Left lung (tissue), 10 donors: ENCODE data around the gene KCNK3. TPM values are rescaled to one million over a fixed set of nuclear protein-coding genes. Genes with fewer than 3 reads are reported as not detected.

Experiments
- ATAC-seq: fragments of 200-7000 bp; cut with Tn5 transposase; one replicate; pipeline ENCODE4 v1.9.1; 2020; ENCODE audit warnings: moderate library complexity
- DNase-seq, 4 donors: peaks; one replicate each; pipeline ENCODE4 v3.0.0-alpha.2; 2013 to 2020
- H3K27ac ChIP-seq, 2 donors: fragments of 200-600 bp; sonication (generic) in 1 of 2; one replicate each; pipeline versions ENCODE4 v1.5.0 to v1.8.0; 2020 to 2021
- H3K27me3 ChIP-seq, 2 donors: fragments of 200-600 bp; sonication (generic) in 1 of 2; one replicate each; pipeline versions ENCODE4 v1.5.0 to v1.8.0; 2020 to 2021
- H3K36me3 ChIP-seq, 2 donors: fragments of 200-600 bp; sonication (generic) in 1 of 2; one replicate each; pipeline versions ENCODE4 v1.5.0 to v1.8.0; 2020 to 2021
- H3K4me1 ChIP-seq, 2 donors: fragments of 200-600 bp; one replicate each; pipeline ENCODE4 v1.8.0; 2021
- H3K4me3 ChIP-seq, 2 donors: fragments of 200-600 bp; sonication (generic) in 1 of 2; one replicate each; pipeline versions ENCODE4 v1.5.0 to v1.8.0; 2020 to 2021; ENCODE audit warnings: mild to moderate bottlenecking in 1 of 2
- H3K9me3 ChIP-seq, 2 donors: fragments of 200-600 bp; sonication (generic) in 1 of 2; one replicate each; pipeline versions ENCODE4 v1.5.0 to v1.8.0; 2020 to 2021
- intact Hi-C, 2 donors: fragments of 100-400 bp; cut with DNase I; formaldehyde crosslinking; loops; one replicate each; pipeline versions ENCODE4 v1.11.2 to v1.14.2; 2022
- polyA plus RNA-seq, 6 donors: library from polyadenylated mRNA; unstranded; fragments of 120-200 nt; gene quantifications; one replicate each; pipeline ENCODE4 v1.2.1, GENCODE V29; 2013; ENCODE audit not compliant: insufficient read length in 6 of 6
- total RNA-seq, 2 donors: library from RNA; stranded (reverse); fragmentation: NEBNext Ultra II Directional; extraction: Animal tissue kit (Norgen Biotek cat#: 25700); gene quantifications; one replicate each; pipeline ENCODE4 v1.2.1, GENCODE V29; 2021
- TF ChIP-seq, protein P1 (sequence below), 2 donors: fragments of 200-600 bp; sonication (generic) in 1 of 2; IDR thresholded peaks; one replicate each; pipeline versions ENCODE4 v1.5.0 to v1.8.0; 2021; ENCODE audit warnings: antibody characterized with exemption in 2 of 2
- donor health status: DM: no; HTN: yes; CAD: no.
- donor health status: DM: no; HTN: no; CAD: no.

Gene KCNK3
- total and polyA plus RNA-seq, 8 donors = 17.8 to 34.9 (median 28.3) TPM

GRCh38 chr2:26716340-26716739 is 23.8 kb downstream of the KCNK3 start:
- H3K9me3 ChIP-seq = no peaks in the 10 kb centered on the region
- no peaks in the 10 kb centered on the region for H3K27me3 ChIP-seq
- no peak overlapping the region for H3K27ac ChIP-seq
- intact Hi-C loops = no loop called here
- peaks cover 15 to 24% of the 10 kb centered on the region in 2 donors for H3K4me1 ChIP-seq
- DNase-seq (no peak), ATAC-seq (no peak)
- no peak overlapping the region for H3K4me3 ChIP-seq
- TF ChIP-seq, protein P1, sequence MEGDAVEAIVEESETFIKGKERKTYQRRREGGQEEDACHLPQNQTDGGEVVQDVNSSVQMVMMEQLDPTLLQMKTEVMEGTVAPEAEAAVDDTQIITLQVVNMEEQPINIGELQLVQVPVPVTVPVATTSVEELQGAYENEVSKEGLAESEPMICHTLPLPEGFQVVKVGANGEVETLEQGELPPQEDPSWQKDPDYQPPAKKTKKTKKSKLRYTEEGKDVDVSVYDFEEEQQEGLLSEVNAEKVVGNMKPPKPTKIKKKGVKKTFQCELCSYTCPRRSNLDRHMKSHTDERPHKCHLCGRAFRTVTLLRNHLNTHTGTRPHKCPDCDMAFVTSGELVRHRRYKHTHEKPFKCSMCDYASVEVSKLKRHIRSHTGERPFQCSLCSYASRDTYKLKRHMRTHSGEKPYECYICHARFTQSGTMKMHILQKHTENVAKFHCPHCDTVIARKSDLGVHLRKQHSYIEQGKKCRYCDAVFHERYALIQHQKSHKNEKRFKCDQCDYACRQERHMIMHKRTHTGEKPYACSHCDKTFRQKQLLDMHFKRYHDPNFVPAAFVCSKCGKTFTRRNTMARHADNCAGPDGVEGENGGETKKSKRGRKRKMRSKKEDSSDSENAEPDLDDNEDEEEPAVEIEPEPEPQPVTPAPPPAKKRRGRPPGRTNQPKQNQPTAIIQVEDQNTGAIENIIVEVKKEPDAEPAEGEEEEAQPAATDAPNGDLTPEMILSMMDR (IDR thresholded peaks at IDR 0.05) = no peak
- no peaks in the 10 kb centered on the region for H3K36me3 ChIP-seq

DNA sequence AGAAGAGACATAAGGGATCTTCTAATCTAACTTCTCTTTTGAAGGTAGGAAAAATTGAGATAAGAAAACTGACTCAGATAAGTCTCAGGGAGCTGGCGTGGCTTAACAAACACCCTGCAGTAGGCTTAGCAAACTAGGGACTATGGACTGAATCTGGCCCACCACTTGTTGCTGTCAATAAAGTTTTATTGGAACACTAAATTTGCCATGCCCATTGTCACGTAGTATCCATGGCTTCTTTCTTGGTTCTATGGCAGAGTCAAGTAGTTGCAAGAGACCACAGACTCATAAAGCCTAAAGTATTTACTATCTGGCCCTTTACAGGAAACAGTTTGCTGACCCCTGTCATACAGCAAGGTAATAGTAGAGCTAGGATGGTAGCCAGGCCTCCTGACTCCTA is 24.2 kb downstream of the KCNK3 start:
- Histone ChIP-seq H3K27ac (no peak overlapping the region), H3K36me3 (no peaks in the 10 kb centered on the region), H3K4me1 (peaks cover 20 to 28% of the 10 kb centered on the region in 2 donors), H3K9me3 (no peaks in the 10 kb centered on the region), H3K27me3 (no peaks in the 10 kb centered on the region), H3K4me3 (no peak overlapping the region)
- no peak for DNase-seq
- intact Hi-C loops = no loop called here
- TF ChIP-seq, protein P1 (IDR thresholded peaks at IDR 0.05) = no peak
- ATAC-seq = no peak

GRCh38 chr2:26717362-26717761 is 24.8 kb downstream of the KCNK3 start:
- no peaks in the 10 kb centered on the region for H3K27me3 ChIP-seq
- intact Hi-C loops = no loop called here
- H3K4me1 ChIP-seq = peaks cover 21 to 34% of the 10 kb centered on the region in 2 donors
- no peaks in the 10 kb centered on the region for H3K9me3 ChIP-seq
- DNase-seq (no peak), ATAC-seq (no peak)
- H3K36me3 ChIP-seq = no peaks in the 10 kb centered on the region
- TF ChIP-seq, protein P1 (IDR thresholded peaks at IDR 0.05) = no peak
- H3K4me3 ChIP-seq = no peak overlapping the region
- no peak overlapping the region for H3K27ac ChIP-seq

DNA sequence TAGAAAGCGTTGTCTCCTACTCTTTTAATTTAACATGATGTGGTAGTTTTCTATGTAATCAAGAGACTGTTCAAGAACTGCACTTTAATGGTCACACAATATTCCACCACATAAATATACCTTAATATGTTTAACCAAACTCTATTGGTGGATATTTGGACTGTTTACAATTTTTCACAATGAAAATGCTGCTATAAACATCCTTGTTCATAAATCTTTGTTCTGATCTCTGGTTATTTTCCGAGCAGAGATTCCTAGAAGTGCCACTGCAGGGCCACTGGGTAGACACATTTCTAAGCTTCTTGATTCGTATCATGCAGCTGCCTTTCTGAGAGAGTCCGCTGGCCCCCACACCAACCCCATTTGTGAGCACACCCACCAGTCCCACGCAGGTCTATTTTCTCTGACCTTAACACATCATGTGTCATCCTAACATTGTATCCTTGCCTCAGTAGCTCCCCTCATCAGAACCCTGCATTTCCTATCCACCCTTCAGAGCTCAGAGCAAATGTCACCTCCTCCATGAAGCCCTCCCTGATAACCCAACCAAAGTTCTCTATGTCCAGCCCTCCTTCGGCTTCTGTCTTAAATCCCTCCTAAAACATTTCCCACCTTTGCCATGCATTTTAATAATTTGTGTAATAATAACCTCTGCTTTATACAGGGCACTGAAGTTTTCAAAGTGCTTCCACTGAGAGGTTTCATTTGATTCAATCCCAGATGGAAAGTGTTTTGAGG is 26.6 kb downstream of the KCNK3 start:
- Histone ChIP-seq H3K36me3 (no peaks in the 10 kb centered on the region), H3K4me1 (peaks cover 26 to 43% of the 10 kb centered on the region in 2 donors), H3K4me3 (no peak overlapping the region), H3K9me3 (no peaks in the 10 kb centered on the region), H3K27me3 (no peaks in the 10 kb centered on the region), H3K27ac (no peak overlapping the region)
- no peak for DNase-seq
- intact Hi-C loops = no loop called here
- ATAC-seq = no peak
- TF ChIP-seq, protein P1 (IDR thresholded peaks at IDR 0.05) = no peak

- Histone ChIP-seq H3K36me3 (no peaks in the 10 kb centered on the region), H3K4me3 (no peak overlapping the region), H3K9me3 (no peaks in the 10 kb centered on the region), H3K27ac (peak overlapping the region; percentile 33 to 58), H3K27me3 (no peaks in the 10 kb centered on the region), H3K4me1 (peaks cover 30 to 47% of the 10 kb centered on the region in 2 donors)
- ATAC-seq (peak; percentile 70), DNase-seq (peak in 3 of 4 donors; percentile 86 to 97 (median 94))
- intact Hi-C loops = no loop called here
- TF ChIP-seq, protein P1 (IDR thresholded peaks at IDR 0.05) = no peak
Measured at GRCh38 chr2:26720322-26721114, 28.0 kb downstream of the KCNK3 start.
